H1 (cell line): ENCODE data around the gene TARBP2. TPM values are rescaled to one million over a fixed set of nuclear protein-coding genes. Genes with fewer than 3 reads are reported as not detected.

ENCODE experiments used
- CTCF ChIA-PET: fragments of 300-600 bp; sonication (Branson Sonifier 250); formaldehyde crosslinking; loops from one replicate; lab custom pipeline; 2021; ENCODE audit not compliant: partially characterized antibody; lab: Charles Lee
- POLR2A ChIA-PET: fragments of 300-600 bp; sonication (Branson Sonifier 250); formaldehyde crosslinking; loops from one replicate; lab custom pipeline; 2021; ENCODE audit warnings: inconsistent platforms; ENCODE audit not compliant: partially characterized antibody; lab: Charles Lee
- DNase-seq, 2 experiments: peaks; one replicate each; pipeline versions ENCODE4 v3.0.0 to v3.0.0-alpha.2; 2010 to 2022; ENCODE audit warnings: low spot score in 2 of 2, low read depth in 1 of 2, mixed read lengths in 1 of 2
- FAIRE-seq: peaks from 2 replicates; lab custom pipeline; 2011; peaks lifted over from hg19 to GRCh38; lab: Jason Lieb, UNC
- H2AFZ ChIP-seq: 2 replicates; pipeline ENCODE4 v1.8.1; 2012; ENCODE audit warnings: low read length, inconsistent platforms
- H2AK5ac ChIP-seq: 2 replicates; pipeline ENCODE4 v1.6.1; 2013; ENCODE audit warnings: low read depth, low read length
- H2BK120ac ChIP-seq: replicated peaks from 2 replicates; pipeline ENCODE3; 2013; ENCODE audit warnings: low read depth, low read length, inconsistent platforms
- H2BK12ac ChIP-seq: 2 replicates; pipeline ENCODE4 v1.6.1; 2013; ENCODE audit warnings: low read depth, low read length
- H2BK15ac ChIP-seq: 2 replicates; pipeline ENCODE4 v1.6.1; 2013; ENCODE audit warnings: low read length
- H2BK20ac ChIP-seq: 2 replicates; pipeline ENCODE4 v1.6.1; 2013; ENCODE audit warnings: low read length
- H2BK5ac ChIP-seq: 2 replicates; pipeline ENCODE4 v1.6.1; 2013; ENCODE audit warnings: low read depth, low read length
- H3K14ac ChIP-seq: 2 replicates; pipeline ENCODE4 v1.6.1; 2013; ENCODE audit warnings: inconsistent platforms; ENCODE audit not compliant: insufficient read length
- H3K18ac ChIP-seq: 2 replicates; pipeline ENCODE4 v1.6.1; 2013; ENCODE audit warnings: low read length; ENCODE audit errors: extremely low read depth
- H3K23ac ChIP-seq: 2 replicates; pipeline ENCODE4 v1.6.1; 2013; ENCODE audit warnings: inconsistent platforms; ENCODE audit not compliant: insufficient read length
- H3K23me2 ChIP-seq: 2 replicates; pipeline ENCODE4 v1.6.1; 2013; ENCODE audit warnings: low read depth, low read length
- H3K27ac ChIP-seq: 2 replicates; pipeline ENCODE4 v1.6.1; 2011; ENCODE audit warnings: low read depth, low read length, inconsistent platforms
- H3K27me3 ChIP-seq, 4 experiments: replicated peaks in 1 of 4; 1 replicate in 1 of 4; 2 replicates in 3 of 4; pipeline versions ENCODE4 v1.6.1 to v1.8.1; 2011 to 2013; ENCODE audit warnings: low read length in 3 of 4, mild to moderate bottlenecking in 3 of 4, inconsistent platforms in 2 of 4, mixed read lengths in 2 of 4, moderate library complexity in 1 of 4; ENCODE audit not compliant: control insufficient read depth in 3 of 4, insufficient read depth in 3 of 4; ENCODE audit errors: extremely low read depth in 1 of 4
- H3K36me3 ChIP-seq, 4 experiments: 2 replicates each; pipeline versions ENCODE4 v1.6.1 to v1.8.1; 2011 to 2013; ENCODE audit warnings: mild to moderate bottlenecking in 4 of 4, low read length in 3 of 4, moderate library complexity in 2 of 4, control low read depth in 1 of 4, inconsistent platforms in 1 of 4; ENCODE audit not compliant: insufficient read depth in 4 of 4, control insufficient read depth in 2 of 4
- H3K4ac ChIP-seq: replicated peaks from 2 replicates; pipeline ENCODE3; 2013; ENCODE audit warnings: low read length, low read depth, mixed read lengths, inconsistent platforms; ENCODE audit not compliant: insufficient read length
- H3K4me1 ChIP-seq, 4 experiments: replicated peaks in 1 of 4; 1 replicate in 1 of 4; 2 replicates in 3 of 4; pipeline versions ENCODE4 v1.6.1 to v1.8.1; 2011 to 2013; ENCODE audit warnings: low read length in 3 of 4, inconsistent platforms in 2 of 4, mixed read lengths in 1 of 4; ENCODE audit not compliant: insufficient read depth in 4 of 4, control insufficient read depth in 3 of 4
- H3K4me2 ChIP-seq, 2 experiments: 2 replicates each; pipeline versions ENCODE4 v1.6.1 to v1.8.1; 2011 to 2013; ENCODE audit warnings: low read depth in 2 of 2, low read length in 2 of 2, control low read depth in 1 of 2, inconsistent platforms in 1 of 2, mild to moderate bottlenecking in 1 of 2; ENCODE audit not compliant: insufficient read depth in 1 of 2
- H3K4me3 ChIP-seq, 4 experiments: fragments of 200-600, 300-600 bp in 1 of 4; sonication (generic), shearing (Covaris generic), sonication (Bioruptor Twin) in 1 of 4; 2 replicates each; pipeline versions ENCODE4 v1.5.1 to v1.8.1; 2011 to 2016; ENCODE audit warnings: low read length in 4 of 4, low read depth in 3 of 4, control low read depth in 2 of 4, inconsistent platforms in 2 of 4, mild to moderate bottlenecking in 2 of 4, mixed read lengths in 1 of 4, moderate library complexity in 1 of 4; ENCODE audit not compliant: insufficient read depth in 2 of 4; ENCODE audit errors: extremely low read depth in 1 of 4
- H3K56ac ChIP-seq: replicated peaks from 2 replicates; pipeline ENCODE3; 2013; ENCODE audit warnings: low read depth, mild to moderate bottlenecking, mixed read lengths, low read length, inconsistent platforms; ENCODE audit not compliant: insufficient read length
- H3K79me1 ChIP-seq: 2 replicates; pipeline ENCODE4 v1.6.1; 2013; ENCODE audit warnings: low read depth, low read length, control low read depth
- H3K79me2 ChIP-seq, 2 experiments: 2 replicates each; pipeline versions ENCODE4 v1.6.1 to v1.8.1; 2012 to 2013; ENCODE audit warnings: low read length in 2 of 2, mild to moderate bottlenecking in 2 of 2, inconsistent platforms in 1 of 2; ENCODE audit not compliant: insufficient read depth in 2 of 2, control insufficient read depth in 1 of 2
- H3K9ac ChIP-seq, 4 experiments: replicated peaks in 1 of 4; 1 replicate in 1 of 4; 2 replicates in 3 of 4; pipeline versions ENCODE4 v1.6.1 to v1.8.1; 2011 to 2013; ENCODE audit warnings: low read depth in 3 of 4, low read length in 3 of 4, control low read depth in 2 of 4, mild to moderate bottlenecking in 2 of 4, moderate library complexity in 2 of 4, inconsistent platforms in 1 of 4; ENCODE audit errors: extremely low read depth in 1 of 4
- H3K9me3 ChIP-seq, 2 experiments: 2 replicates each; pipeline versions ENCODE4 v1.6.1 to v1.8.1; 2012 to 2013; ENCODE audit warnings: mild to moderate bottlenecking in 2 of 2, moderate library complexity in 2 of 2, control low read depth in 1 of 2, inconsistent platforms in 1 of 2, low read depth in 1 of 2, low read length in 1 of 2, mixed read lengths in 1 of 2; ENCODE audit not compliant: insufficient read depth in 2 of 2
- H4K20me1 ChIP-seq, 2 experiments: replicated peaks in 1 of 2; 2 replicates each; pipeline versions ENCODE3 to v1.8.1; 2011 to 2013; ENCODE audit warnings: inconsistent platforms in 2 of 2, low read length in 2 of 2, mild to moderate bottlenecking in 1 of 2; ENCODE audit not compliant: insufficient read depth in 2 of 2, control insufficient read depth in 1 of 2
- H4K5ac ChIP-seq: 2 replicates; pipeline ENCODE4 v1.6.1; 2013; ENCODE audit warnings: low read length, low read depth, mixed read lengths, inconsistent platforms; ENCODE audit not compliant: insufficient read length
- H4K8ac ChIP-seq: 2 replicates; pipeline ENCODE4 v1.8.0; 2013; ENCODE audit warnings: mild to moderate bottlenecking, moderate library complexity, low read length, inconsistent platforms; ENCODE audit not compliant: insufficient read depth; ENCODE audit errors: extremely low read depth
- H4K91ac ChIP-seq: replicated peaks from 2 replicates; pipeline ENCODE3; 2013; ENCODE audit warnings: low read length, mixed read lengths, inconsistent platforms; ENCODE audit not compliant: insufficient read length
- CEBPB ChIP-seq: IDR thresholded peaks from 2 replicates; pipeline ENCODE4 v1.6.1; 2012; ENCODE audit warnings: low read depth, low read length
- CHD2 ChIP-seq: IDR thresholded peaks from 2 replicates; pipeline ENCODE4 v1.6.1; 2012; ENCODE audit warnings: low read length, improper control_type of control experiment
- EP300 ChIP-seq, 2 experiments: IDR thresholded peaks; 1 replicate in 1 of 2; 2 replicates in 1 of 2; pipeline ENCODE4 v1.6.1; 2011 to 2012; ENCODE audit warnings: low read depth in 2 of 2, low read length in 2 of 2, mild to moderate bottlenecking in 2 of 2, borderline replicate concordance in 1 of 2, inconsistent platforms in 1 of 2, moderate library complexity in 1 of 2
- POLR2A ChIP-seq, 2 experiments: IDR thresholded peaks; 1 replicate in 1 of 2; 2 replicates in 1 of 2; pipeline ENCODE4 v1.6.1; 2011; ENCODE audit warnings: low read depth in 2 of 2, low read length in 2 of 2, mild to moderate bottlenecking in 2 of 2; ENCODE audit errors: control extremely low read depth in 1 of 2
- POLR2AphosphoS5 ChIP-seq: IDR thresholded peaks from 2 replicates; pipeline ENCODE4 v1.6.1; 2011; ENCODE audit warnings: low read depth, low read length
- RBBP5 ChIP-seq: IDR thresholded peaks from 2 replicates; pipeline ENCODE4 v1.7.1; 2012; ENCODE audit warnings: low read depth, mild to moderate bottlenecking, inconsistent platforms, low read length, moderate library complexity, borderline replicate concordance
- SIN3A ChIP-seq, 2 experiments: IDR thresholded peaks in 1 of 2; conservative IDR thresholded peaks in 1 of 2; 2 replicates each; pipeline ENCODE4 v1.6.1; 2011 to 2012; ENCODE audit warnings: low read length in 2 of 2, improper control_type of control experiment in 1 of 2, low read depth in 1 of 2, mild to moderate bottlenecking in 1 of 2
- SP2 ChIP-seq: IDR thresholded peaks from 2 replicates; pipeline ENCODE4 v1.6.1; 2012; ENCODE audit warnings: mild to moderate bottlenecking, low read length, inconsistent platforms
- SP4 ChIP-seq: IDR thresholded peaks from 2 replicates; pipeline ENCODE4 v1.6.1; 2012; ENCODE audit warnings: low read length, inconsistent platforms
- TBP ChIP-seq: IDR thresholded peaks from 2 replicates; pipeline ENCODE4 v1.6.1; 2011; ENCODE audit warnings: low read depth, low read length, improper control_type of control experiment
- WGBS, 2 experiments: shearing (Covaris generic) in 1 of 2; methylation state at CpG; one replicate each; pipeline versions ENCODE4 v1.1.6 to v1.1.7; 2013 to 2015; ENCODE audit warnings: low lambda C conversion rate in 2 of 2, mixed read lengths in 2 of 2, inconsistent platforms in 1 of 2, low coverage in 1 of 2, missing lambda C conversion rate in 1 of 2; ENCODE audit not compliant: insufficient replicate concordance in 2 of 2, insufficient coverage in 1 of 2, insufficient read length in 1 of 2; ENCODE audit errors: extremely low coverage in 1 of 2, missing lambda C conversion rate in 1 of 2; 5-methylcytosine and 5-hydroxymethylcytosine counted together
- polyA plus RNA-seq, 7 experiments: library from polyadenylated mRNA; depleted of rRNA in 3 of 7; stranded (reverse) in 5 of 7; unstranded in 2 of 7; fragments of >200 nt in 5 of 7; fragments of 200-250 nt in 2 of 7; gene quantifications; 1 replicate in 5 of 7; 2 replicates in 1 of 7; 4 replicates in 1 of 7; pipeline versions ENCODE4 v1.2.1 to v1.2.3, GENCODE V29; 2011 to 2013; ENCODE audit warnings: missing spikeins in 2 of 7, mixed read lengths in 2 of 7
- total RNA-seq: library from RNA; stranded (reverse); fragmentation: NEBNext Ultra II Directional; extraction: Animal tissue kit (Norgen Biotek cat#: 25700); gene quantifications from 2 replicates; pipeline ENCODE4 v1.2.1, GENCODE V29; 2021
- TF ChIP-seq, protein P1 (sequence below): IDR thresholded peaks from 2 replicates; pipeline ENCODE4 v1.6.1; 2011; ENCODE audit warnings: low read depth, mild to moderate bottlenecking, low read length; ENCODE audit not compliant: insufficient read depth

The TARBP2 gene
- total and polyA plus RNA-seq, 2 of the 8 experiments (the other 6 are each of a cell fraction or from before 2014, with no cell fraction given), result 69.9 to 122 TPM

DNA sequence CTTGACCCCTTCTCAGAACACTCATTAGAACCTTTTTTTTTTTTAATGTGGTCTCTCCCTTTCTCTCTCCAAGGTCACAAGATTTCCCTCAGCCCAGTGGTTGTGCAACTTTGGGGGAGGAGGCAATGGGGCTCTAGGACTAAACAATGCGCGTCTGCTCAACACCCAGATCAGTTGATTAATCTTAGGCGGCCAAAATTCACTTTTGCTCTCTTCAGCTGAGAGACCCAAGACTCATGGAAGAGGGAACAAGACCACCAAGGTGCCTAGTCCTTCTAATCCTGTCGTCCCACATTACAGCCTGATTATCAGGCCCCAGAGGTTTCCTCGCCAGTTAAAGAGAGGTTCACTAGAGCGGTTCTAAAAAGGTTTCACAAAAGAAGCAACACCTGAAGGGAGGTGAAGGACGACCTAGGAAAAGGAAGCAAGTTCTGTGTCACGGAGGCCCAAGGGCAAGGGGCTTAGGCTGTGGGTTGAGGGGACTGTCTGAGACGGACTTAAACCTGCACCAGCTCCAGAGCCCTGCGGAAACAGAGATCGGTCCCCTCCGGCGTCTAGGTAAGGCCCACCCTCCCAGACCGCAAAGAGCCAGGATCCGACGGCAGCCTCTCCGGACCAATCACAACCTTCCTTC is 824 bp upstream of the TARBP2 start:
- Histone ChIP-seq H3K18ac (peak overlapping the region; percentile 78; the same call in 1 of the 2 replicates), H2BK12ac (peak overlapping the region; percentile 65; the same call in 1 of the 2 replicates), H3K9me3 (no peaks in the 10 kb centered on the region), H3K27me3 (no peaks in the 10 kb centered on the region), H4K20me1 (peaks cover 0 to 3% of the 10 kb centered on the region in 2 experiments), H3K56ac (peak overlapping the region; percentile 73), H2AFZ (no peak overlapping the region), H2BK20ac (no peak overlapping the region), H3K23ac (no peak overlapping the region), H3K79me1 (peaks cover 13% of the 10 kb centered on the region), H3K23me2 (peaks cover 22% of the 10 kb centered on the region), H3K4me3 (peak overlapping the region; percentile 55 to 91 (median 70)), H3K9ac (peak overlapping the region; percentile 8 to 84 (median 52)), H4K8ac (no peak overlapping the region), H2BK15ac (no peak overlapping the region), H4K5ac (peak overlapping the region; percentile 87), H3K14ac (no peak overlapping the region), H2BK120ac (peak overlapping the region; percentile 57), H2BK5ac (peak overlapping the region; percentile 36), H3K4ac (peak overlapping the region; percentile 79), H2AK5ac (no peak overlapping the region), H3K36me3 (peaks cover 0 to 11% (median 4%) of the 10 kb centered on the region in 4 experiments; a peak in 5 of 8 replicates), H3K79me2 (peaks cover 0 to 30% of the 10 kb centered on the region in 2 experiments; a peak in 2 of 4 replicates), H4K91ac (peak overlapping the region; percentile 94), H3K27ac (peak overlapping the region; percentile 54; the same call in 1 of the 2 replicates), H3K4me2 (peak overlapping the region; percentile 78 to 98), H3K4me1 (peaks cover 11 to 44% (median 21%) of the 10 kb centered on the region in 4 experiments)
- CTCF ChIA-PET, result interaction anchor here (0.6 to 5.5 kb wide), 9 partner anchors 8 to 243 kb away, joined by 3 to 41 read pairs (median 4); partner anchors contain the start of gene AAAS
- WGBS, 2 experiments, result 9% methylated on average over 17 of the region's 17 CpGs; no CpG with 5 or more reads in 1 of the 2 experiments
- POLR2A ChIA-PET, result interaction anchor here (0.8 to 67.0 kb wide), 23 partner anchors 12 to 613 kb away, joined by 3 to 3397 read pairs (median 5); partner anchors contain the start of genes AAAS, ATF7, ATP5MC2 and PCBP2
- DNase-seq (peak in 1 of 2 experiments; percentile 47), FAIRE-seq (no peak)
- TF ChIP-seq TBP (peak; percentile 55), SP4 (no peak), CHD2 (no peak), RBBP5 (no peak), EP300 (IDR thresholded peaks at IDR 0.05; ENCODE audit: borderline replicate concordance in 1 of 2, low read depth in 2 of 2, low read length in 2 of 2) (no peak), POLR2A (IDR thresholded peaks at IDR 0.05; ENCODE audit: control extremely low read depth in 1 of 2, low read depth in 2 of 2, low read length in 2 of 2) (peak in 1 of 2 experiments; percentile 81; a peak in 2 of 3 replicates), SP2 (no peak), SIN3A (conservative IDR thresholded peaks at IDR 0.05 in 1 of 2, IDR thresholded peaks at IDR 0.05 in 1 of 2; ENCODE audit: low read depth in 1 of 2, low read length in 2 of 2) (no peak; a peak in 1 of 4 replicates), POLR2AphosphoS5 (peak; percentile 80), CEBPB (peak; percentile 88)
- TF ChIP-seq, protein P1, sequence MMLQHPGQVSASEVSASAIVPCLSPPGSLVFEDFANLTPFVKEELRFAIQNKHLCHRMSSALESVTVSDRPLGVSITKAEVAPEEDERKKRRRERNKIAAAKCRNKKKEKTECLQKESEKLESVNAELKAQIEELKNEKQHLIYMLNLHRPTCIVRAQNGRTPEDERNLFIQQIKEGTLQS, result no peak
